ENCODE measurements around the gene PREX1.

DNA sequence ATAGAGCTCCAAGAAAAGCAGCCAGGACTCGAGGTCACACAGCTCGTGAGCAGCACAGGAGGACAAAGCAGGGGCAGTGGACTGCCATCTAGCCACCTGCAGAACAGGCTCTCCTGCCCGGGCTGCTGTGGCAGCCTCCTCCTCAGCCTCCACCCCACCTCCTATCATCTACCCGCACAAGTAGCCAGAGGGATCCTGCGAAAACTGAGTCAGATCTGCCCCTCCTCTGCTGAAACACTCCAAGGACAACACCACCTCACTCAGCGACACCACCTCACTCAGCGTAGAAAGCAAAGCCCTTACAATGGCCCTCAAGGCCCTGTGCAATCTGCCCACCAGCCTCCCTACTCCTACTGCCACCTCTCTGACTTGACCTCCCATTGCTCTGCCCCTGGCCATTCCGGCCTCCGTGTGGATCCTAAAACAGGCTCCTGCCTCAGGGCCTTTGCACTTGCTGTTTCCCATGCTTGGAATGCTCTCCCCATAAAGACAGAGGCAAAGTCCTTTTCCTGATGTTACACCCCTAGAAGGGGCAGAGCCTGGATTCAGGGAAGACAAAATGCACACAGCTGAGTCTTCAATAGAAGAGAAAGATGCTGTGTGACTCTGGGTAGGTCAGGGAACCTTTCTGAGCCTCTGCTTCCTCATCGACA, 19.3 kb downstream of the PREX1 start:
- TF ChIP-seq, protein P1, sequence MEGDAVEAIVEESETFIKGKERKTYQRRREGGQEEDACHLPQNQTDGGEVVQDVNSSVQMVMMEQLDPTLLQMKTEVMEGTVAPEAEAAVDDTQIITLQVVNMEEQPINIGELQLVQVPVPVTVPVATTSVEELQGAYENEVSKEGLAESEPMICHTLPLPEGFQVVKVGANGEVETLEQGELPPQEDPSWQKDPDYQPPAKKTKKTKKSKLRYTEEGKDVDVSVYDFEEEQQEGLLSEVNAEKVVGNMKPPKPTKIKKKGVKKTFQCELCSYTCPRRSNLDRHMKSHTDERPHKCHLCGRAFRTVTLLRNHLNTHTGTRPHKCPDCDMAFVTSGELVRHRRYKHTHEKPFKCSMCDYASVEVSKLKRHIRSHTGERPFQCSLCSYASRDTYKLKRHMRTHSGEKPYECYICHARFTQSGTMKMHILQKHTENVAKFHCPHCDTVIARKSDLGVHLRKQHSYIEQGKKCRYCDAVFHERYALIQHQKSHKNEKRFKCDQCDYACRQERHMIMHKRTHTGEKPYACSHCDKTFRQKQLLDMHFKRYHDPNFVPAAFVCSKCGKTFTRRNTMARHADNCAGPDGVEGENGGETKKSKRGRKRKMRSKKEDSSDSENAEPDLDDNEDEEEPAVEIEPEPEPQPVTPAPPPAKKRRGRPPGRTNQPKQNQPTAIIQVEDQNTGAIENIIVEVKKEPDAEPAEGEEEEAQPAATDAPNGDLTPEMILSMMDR (IDR thresholded peaks at IDR 0.05; ENCODE audit: extremely low read depth in 1 of 2, insufficient read depth in 1 of 2, low read depth in 1 of 2, low read length in 2 of 2): no peak
- no peak for TF ChIP-seq EZH2 (IDR thresholded peaks at IDR 0.05; ENCODE audit: borderline replicate concordance, low read depth, low read length, severe bottlenecking)
- no peak for TF ChIP-seq POLR2AphosphoS5 (IDR thresholded peaks at IDR 0.05; ENCODE audit: insufficient read depth, low read depth, low read length)
- TF ChIP-seq MYC (IDR thresholded peaks at IDR 0.05; ENCODE audit: low read depth, low read length): no peak
- TF ChIP-seq, protein P2, sequence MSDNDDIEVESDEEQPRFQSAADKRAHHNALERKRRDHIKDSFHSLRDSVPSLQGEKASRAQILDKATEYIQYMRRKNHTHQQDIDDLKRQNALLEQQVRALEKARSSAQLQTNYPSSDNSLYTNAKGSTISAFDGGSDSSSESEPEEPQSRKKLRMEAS (IDR thresholded peaks at IDR 0.05; ENCODE audit: insufficient read depth, insufficient read length): no peak
- no peak for TF ChIP-seq GATA2 (IDR thresholded peaks at IDR 0.05; ENCODE audit: insufficient read depth, insufficient read length, low read depth, low read length)
- no peak for TF ChIP-seq POLR2A (IDR thresholded peaks at IDR 0.05; ENCODE audit: low read depth, low read length)
- TF ChIP-seq JUN (IDR thresholded peaks at IDR 0.05; ENCODE audit: borderline replicate concordance, insufficient read depth, insufficient read length, low read depth): no peak
- TF ChIP-seq FOS (IDR thresholded peaks at IDR 0.05; ENCODE audit: borderline replicate concordance, insufficient read depth, low read length): no peak
